Mucosa of descending colon (tissue), 3 donors: ENCODE measurements around the gene ATP1B3. TPM values are rescaled to one million over a fixed set of nuclear protein-coding genes. Genes with fewer than 3 reads are reported as not detected.
A peak's percentile ranks its signal among the peaks of the same experiment; 100 is the strongest.

ENCODE experiments used
- ATAC-seq: fragments of 200-7000 bp; cut with Tn5 transposase; one replicate; pipeline ENCODE4 v1.9.1; 2020; ENCODE audit warnings: mild to moderate bottlenecking, moderate library complexity
- DNase-seq, 3 donors: peaks; one replicate each; pipeline ENCODE4 v3.0.0-alpha.2; 2020
- H3K36me3 ChIP-seq: fragments of 200-600 bp; one replicate; pipeline ENCODE4 v1.8.0; 2021; ENCODE audit warnings: low read depth, mild to moderate bottlenecking
- H3K4me1 ChIP-seq: fragments of 200-600 bp; one replicate; pipeline ENCODE4 v1.8.0; 2021; ENCODE audit warnings: low read depth, mild to moderate bottlenecking
- H3K4me3 ChIP-seq: fragments of 200-600 bp; one replicate; pipeline ENCODE4 v1.8.0; 2021; ENCODE audit warnings: mild to moderate bottlenecking
- H3K9me3 ChIP-seq: fragments of 200-600 bp; one replicate; pipeline ENCODE4 v1.8.0; 2021; ENCODE audit warnings: mild to moderate bottlenecking
- intact Hi-C, 2 donors: fragments of 100-400 bp; cut with DNase I in 1 of 2; cut with micrococcal nuclease in 1 of 2; formaldehyde crosslinking; loops; one replicate each; pipeline versions ENCODE4 v1.11.0 to v1.11.1; 2022; cut with DNase I, micrococcal nuclease
- total RNA-seq, 3 donors: library from RNA; stranded (reverse); fragmentation: NEBNext Ultra II Directional in 2 of 3; extraction: Animal tissue kit (Norgen Biotek cat#: 25700) in 2 of 3; gene quantifications; one replicate each; pipeline versions ENCODE4 v1.2.1 to v1.2.4, GENCODE V29; 2021 to 2023
- TF ChIP-seq, protein P1 (sequence below): fragments of 200-600 bp; IDR thresholded peaks from one replicate; pipeline ENCODE4 v1.8.0; 2022; ENCODE audit warnings: antibody characterized with exemption, mild to moderate bottlenecking
- donor health status: DM: no; HTN: no; CAD: no; lungs with moderate emphysema.
- donor health status: DM: no; HTN: no; CAD: no.
- donor health status: DM: no; HTN: yes; CAD: no.

The ATP1B3 gene
- total RNA-seq, 3 donors from 2014 or later: 266 to 466 (median 330) TPM

DNA sequence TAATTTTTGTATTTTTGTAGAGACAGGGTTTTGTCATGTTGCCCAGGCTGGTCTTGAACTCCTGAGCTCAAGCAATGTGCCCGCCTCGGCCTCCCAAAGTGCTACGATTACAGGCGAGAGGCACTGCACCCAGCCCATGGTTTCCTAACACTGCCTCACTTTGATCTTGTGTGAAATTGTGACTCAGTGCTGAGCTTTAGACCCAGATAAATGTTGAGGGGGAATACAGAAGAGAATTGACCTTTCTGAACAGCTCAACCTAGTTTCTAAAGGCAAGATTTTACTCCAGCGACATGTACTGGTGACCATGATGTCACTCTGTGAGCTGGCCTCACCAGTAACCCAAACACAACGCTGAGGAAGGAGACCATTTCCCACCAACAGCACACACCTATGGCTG is 73.5 kb downstream of the ATP1B3 start:
- intact Hi-C loops: no loop called here
- no peak overlapping the region for H3K4me3 ChIP-seq
- peaks cover 7% of the 10 kb centered on the region for H3K4me1 ChIP-seq
- no peaks in the 10 kb centered on the region for H3K9me3 ChIP-seq
- no peaks in the 10 kb centered on the region for H3K36me3 ChIP-seq
- DNase-seq (no peak), ATAC-seq (peak; percentile 24)
- TF ChIP-seq, protein P1, sequence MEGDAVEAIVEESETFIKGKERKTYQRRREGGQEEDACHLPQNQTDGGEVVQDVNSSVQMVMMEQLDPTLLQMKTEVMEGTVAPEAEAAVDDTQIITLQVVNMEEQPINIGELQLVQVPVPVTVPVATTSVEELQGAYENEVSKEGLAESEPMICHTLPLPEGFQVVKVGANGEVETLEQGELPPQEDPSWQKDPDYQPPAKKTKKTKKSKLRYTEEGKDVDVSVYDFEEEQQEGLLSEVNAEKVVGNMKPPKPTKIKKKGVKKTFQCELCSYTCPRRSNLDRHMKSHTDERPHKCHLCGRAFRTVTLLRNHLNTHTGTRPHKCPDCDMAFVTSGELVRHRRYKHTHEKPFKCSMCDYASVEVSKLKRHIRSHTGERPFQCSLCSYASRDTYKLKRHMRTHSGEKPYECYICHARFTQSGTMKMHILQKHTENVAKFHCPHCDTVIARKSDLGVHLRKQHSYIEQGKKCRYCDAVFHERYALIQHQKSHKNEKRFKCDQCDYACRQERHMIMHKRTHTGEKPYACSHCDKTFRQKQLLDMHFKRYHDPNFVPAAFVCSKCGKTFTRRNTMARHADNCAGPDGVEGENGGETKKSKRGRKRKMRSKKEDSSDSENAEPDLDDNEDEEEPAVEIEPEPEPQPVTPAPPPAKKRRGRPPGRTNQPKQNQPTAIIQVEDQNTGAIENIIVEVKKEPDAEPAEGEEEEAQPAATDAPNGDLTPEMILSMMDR: no peak

- TF ChIP-seq, protein P1: no peak
- Histone ChIP-seq H3K36me3 (no peaks in the 10 kb centered on the region), H3K4me1 (peaks cover 7% of the 10 kb centered on the region), H3K9me3 (no peaks in the 10 kb centered on the region), H3K4me3 (no peak overlapping the region)
- DNase-seq (no peak), ATAC-seq (peak; percentile 89)
- intact Hi-C loops: no loop called here
Measured at GRCh38 chr3:141950572-141951493, 74.4 kb downstream of the ATP1B3 start.

- H3K36me3 ChIP-seq: no peaks in the 10 kb centered on the region
- no peaks in the 10 kb centered on the region for H3K9me3 ChIP-seq
- ATAC-seq (no peak), DNase-seq (no peak)
- TF ChIP-seq, protein P1: no peak
- intact Hi-C loops: no loop called here
- no peak overlapping the region for H3K4me3 ChIP-seq
- H3K4me1 ChIP-seq: peaks cover 7% of the 10 kb centered on the region
Measured at GRCh38 chr3:141952611-141953010, 76.2 kb downstream of the ATP1B3 start.

GRCh38 chr3:141955175-141955574 is 78.7 kb downstream of the ATP1B3 start:
- no peaks in the 10 kb centered on the region for H3K9me3 ChIP-seq
- H3K4me3 ChIP-seq: no peak overlapping the region
- TF ChIP-seq, protein P1: no peak
- no peak for DNase-seq
- intact Hi-C loops: no loop called here
- ATAC-seq: no peak
- peaks cover 7% of the 10 kb centered on the region for H3K4me1 ChIP-seq
- no peaks in the 10 kb centered on the region for H3K36me3 ChIP-seq

GRCh38 chr3:141959589-141960554 is 83.4 kb downstream of the ATP1B3 start:
- Histone ChIP-seq H3K4me3 (no peak overlapping the region), H3K4me1 (no peaks in the 10 kb centered on the region), H3K9me3 (no peaks in the 10 kb centered on the region), H3K36me3 (no peaks in the 10 kb centered on the region)
- intact Hi-C loops: no loop called here
- no peak for ATAC-seq
- TF ChIP-seq, protein P1: no peak
- DNase-seq: no peak
